Loucy (cell line): ENCODE results near the gene FMNL2.

Experiments used
- EZH2phosphoT487 ChIP-seq: fragments of 200-600 bp; IDR thresholded peaks from 2 replicates; pipeline ENCODE4 v1.6.1; 2018; ENCODE audit warnings: antibody characterized with exemption, mild to moderate bottlenecking, moderate library complexity, borderline replicate concordance
- TF ChIP-seq, protein P1 (sequence below): fragments of 200-600 bp; sonication (generic); conservative IDR thresholded peaks from 2 replicates; pipeline ENCODE4 v1.5.1; 2014; ENCODE audit warnings: mild to moderate bottlenecking, antibody characterized with exemption, low read length

DNA sequence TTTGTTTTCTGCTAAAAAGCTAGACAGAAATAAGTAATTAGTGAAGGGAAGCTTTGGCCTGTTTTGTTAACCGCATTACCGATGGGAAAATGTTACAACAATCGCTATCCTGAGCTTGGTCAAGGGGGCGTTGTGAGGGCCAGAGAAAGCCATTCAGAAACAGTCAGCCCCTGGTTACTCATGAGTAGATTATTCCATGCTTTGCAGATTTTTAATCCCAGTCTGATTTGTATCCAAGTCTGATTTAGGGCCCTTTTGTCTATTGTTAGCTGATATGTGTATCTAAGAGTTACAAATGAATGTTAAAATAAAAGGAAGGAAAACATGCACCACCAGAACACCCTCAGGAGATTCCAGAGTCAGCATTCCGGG, 283.2 kb downstream of the FMNL2 start:
- TF ChIP-seq, protein P1, sequence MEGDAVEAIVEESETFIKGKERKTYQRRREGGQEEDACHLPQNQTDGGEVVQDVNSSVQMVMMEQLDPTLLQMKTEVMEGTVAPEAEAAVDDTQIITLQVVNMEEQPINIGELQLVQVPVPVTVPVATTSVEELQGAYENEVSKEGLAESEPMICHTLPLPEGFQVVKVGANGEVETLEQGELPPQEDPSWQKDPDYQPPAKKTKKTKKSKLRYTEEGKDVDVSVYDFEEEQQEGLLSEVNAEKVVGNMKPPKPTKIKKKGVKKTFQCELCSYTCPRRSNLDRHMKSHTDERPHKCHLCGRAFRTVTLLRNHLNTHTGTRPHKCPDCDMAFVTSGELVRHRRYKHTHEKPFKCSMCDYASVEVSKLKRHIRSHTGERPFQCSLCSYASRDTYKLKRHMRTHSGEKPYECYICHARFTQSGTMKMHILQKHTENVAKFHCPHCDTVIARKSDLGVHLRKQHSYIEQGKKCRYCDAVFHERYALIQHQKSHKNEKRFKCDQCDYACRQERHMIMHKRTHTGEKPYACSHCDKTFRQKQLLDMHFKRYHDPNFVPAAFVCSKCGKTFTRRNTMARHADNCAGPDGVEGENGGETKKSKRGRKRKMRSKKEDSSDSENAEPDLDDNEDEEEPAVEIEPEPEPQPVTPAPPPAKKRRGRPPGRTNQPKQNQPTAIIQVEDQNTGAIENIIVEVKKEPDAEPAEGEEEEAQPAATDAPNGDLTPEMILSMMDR: no peak
- no peak for TF ChIP-seq EZH2phosphoT487
